Upper lobe of right lung (tissue), 1 donor: Measurements from ENCODE around the gene NACC2. TPM values are rescaled to one million over a fixed set of nuclear protein-coding genes. Genes with fewer than 3 reads are reported as not detected.

Experiments used
- ATAC-seq: fragments of 200-7000 bp; cut with Tn5 transposase; one replicate; pipeline ENCODE4 v1.9.1; 2020; ENCODE audit warnings: mild to moderate bottlenecking, moderate library complexity
- DNase-seq: peaks from one replicate; pipeline ENCODE4 v3.0.0-alpha.2; 2020
- H3K27ac ChIP-seq: fragments of 200-600 bp; one replicate; pipeline ENCODE4 v1.8.0; 2022
- H3K27me3 ChIP-seq: fragments of 200-600 bp; one replicate; pipeline ENCODE4 v1.8.0; 2022; ENCODE audit warnings: mild to moderate bottlenecking
- H3K36me3 ChIP-seq: fragments of 200-600 bp; one replicate; pipeline ENCODE4 v1.8.0; 2022
- H3K4me1 ChIP-seq: fragments of 200-600 bp; one replicate; pipeline ENCODE4 v1.8.0; 2022
- H3K4me3 ChIP-seq: fragments of 200-600 bp; one replicate; pipeline ENCODE4 v1.8.0; 2022; ENCODE audit warnings: mild to moderate bottlenecking
- H3K9me3 ChIP-seq: fragments of 200-600 bp; one replicate; pipeline ENCODE4 v1.8.0; 2022
- CTCF ChIP-seq: fragments of 200-600 bp; IDR thresholded peaks from one replicate; pipeline ENCODE4 v1.8.0; 2022; ENCODE audit warnings: antibody characterized with exemption
- intact Hi-C: fragments of 100-400 bp; cut with DNase I; formaldehyde crosslinking; loops from one replicate; pipeline ENCODE4 v1.11.0; 2022
- total RNA-seq: library from RNA; stranded (reverse); fragmentation: NEBNext Ultra II Directional; extraction: Animal tissue kit (Norgen Biotek cat#: 25700); gene quantifications from one replicate; pipeline ENCODE4 v1.2.1, GENCODE V29; 2021
- donor health status: DM: no; HTN: yes; CAD: no; lungs with severe emphysema.

NACC2 gene
- total RNA-seq, 1 donor from 2014 or later, result 33.5 TPM

GRCh38 chr9:136131629-136132511, 36.8 kb upstream of the NACC2 start:
- intact Hi-C loops, result no loop called here
- Histone ChIP-seq H3K4me1 (peaks cover 10% of the 10 kb centered on the region), H3K36me3 (no peaks in the 10 kb centered on the region), H3K27me3 (peaks cover 55% of the 10 kb centered on the region), H3K9me3 (no peaks in the 10 kb centered on the region), H3K4me3 (no peak overlapping the region), H3K27ac (no peak overlapping the region)
- TF ChIP-seq CTCF, result no peak
- ATAC-seq, result no peak
- no peak for DNase-seq

GRCh38 chr9:136129176-136129575, 34.1 kb upstream of the NACC2 start:
- Histone ChIP-seq H3K36me3 (no peaks in the 10 kb centered on the region), H3K9me3 (no peaks in the 10 kb centered on the region), H3K4me3 (no peak overlapping the region), H3K4me1 (peaks cover 10% of the 10 kb centered on the region), H3K27me3 (peaks cover 37% of the 10 kb centered on the region), H3K27ac (no peak overlapping the region)
- TF ChIP-seq CTCF, result no peak
- intact Hi-C loops, result no loop called here
- DNase-seq (no peak), ATAC-seq (no peak)

GRCh38 chr9:136128436-136128835, 33.3 kb upstream of the NACC2 start:
- H3K27me3 ChIP-seq, result peaks cover 29% of the 10 kb centered on the region
- intact Hi-C loops, result no loop called here
- H3K4me3 ChIP-seq, result no peak overlapping the region
- no peak for DNase-seq
- no peak for TF ChIP-seq CTCF
- no peaks in the 10 kb centered on the region for H3K36me3 ChIP-seq
- peaks cover 6% of the 10 kb centered on the region for H3K4me1 ChIP-seq
- no peak overlapping the region for H3K27ac ChIP-seq
- no peak for ATAC-seq
- H3K9me3 ChIP-seq, result no peaks in the 10 kb centered on the region

GRCh38 chr9:136127313-136127712, 32.2 kb upstream of the NACC2 start:
- intact Hi-C loops, result no loop called here
- Histone ChIP-seq H3K36me3 (no peaks in the 10 kb centered on the region), H3K4me3 (no peak overlapping the region), H3K27ac (no peak overlapping the region), H3K4me1 (peaks cover 8% of the 10 kb centered on the region), H3K27me3 (peaks cover 22% of the 10 kb centered on the region), H3K9me3 (no peaks in the 10 kb centered on the region)
- DNase-seq (no peak), ATAC-seq (no peak)
- TF ChIP-seq CTCF, result no peak

- H3K27ac ChIP-seq, result no peak overlapping the region
Observed at GRCh38 chr9:136124976-136125692, 30.0 kb upstream of the NACC2 start.

More at GRCh38 chr9:136124976-136125692, 30.0 kb upstream of the NACC2 start:
- H3K27me3 ChIP-seq, result peaks cover 5% of the 10 kb centered on the region
- intact Hi-C loops, result no loop called here
- H3K4me1 ChIP-seq, result peaks cover 8% of the 10 kb centered on the region
- ATAC-seq (no peak), DNase-seq (no peak)
- no peak for TF ChIP-seq CTCF
- H3K36me3 ChIP-seq, result no peaks in the 10 kb centered on the region
- H3K4me3 ChIP-seq, result no peak overlapping the region
- H3K9me3 ChIP-seq, result no peaks in the 10 kb centered on the region
